ENCODE data around the gene AOPEP.

The AOPEP gene

GRCh38 chr9:94918038-94918753, 191.7 kb downstream of the AOPEP start:
- DNase-seq (ENCODE audit: low read depth) = no peak

GRCh38 chr9:94919376-94920098, 193.0 kb downstream of the AOPEP start:
- peak; percentile 84 for DNase-seq (ENCODE audit: low read depth)

- peak; percentile 69 for DNase-seq (ENCODE audit: low read depth)
Measured at GRCh38 chr9:94920420-94921091, 194.1 kb downstream of the AOPEP start.

- DNase-seq (ENCODE audit: low read depth) = peak; percentile 86
Measured at GRCh38 chr9:94921092-94921471, 194.6 kb downstream of the AOPEP start.

- DNase-seq (ENCODE audit: low read depth) = peak; percentile 17
Measured at GRCh38 chr9:94921656-94922055, 195.2 kb downstream of the AOPEP start.

- peak; percentile 94 for DNase-seq (ENCODE audit: low read depth)
Measured at GRCh38 chr9:94922098-94922607, 195.7 kb downstream of the AOPEP start.

GRCh38 chr9:94922691-94923107, 196.2 kb downstream of the AOPEP start:
- DNase-seq (ENCODE audit: low read depth) = peak; percentile 50

- no peak for DNase-seq (ENCODE audit: low read depth)
Measured at GRCh38 chr9:94923326-94924089, 197.0 kb downstream of the AOPEP start.

- no peak for DNase-seq (ENCODE audit: low read depth)
Measured at GRCh38 chr9:94925751-94926430, 199.4 kb downstream of the AOPEP start.

- DNase-seq (ENCODE audit: low read depth) = no peak
Measured at GRCh38 chr9:94926431-94926800, 199.9 kb downstream of the AOPEP start.

- DNase-seq (ENCODE audit: low read depth) = no peak
Measured at GRCh38 chr9:94927048-94927761, 200.7 kb downstream of the AOPEP start.

- no peak for DNase-seq (ENCODE audit: low read depth)
Measured at GRCh38 chr9:94927762-94928670, 201.5 kb downstream of the AOPEP start.

- no peak for DNase-seq (ENCODE audit: low read depth)
Measured at GRCh38 chr9:94928691-94929368, 202.3 kb downstream of the AOPEP start.

- no peak for DNase-seq (ENCODE audit: low read depth)
Measured at GRCh38 chr9:94929369-94929756, 202.9 kb downstream of the AOPEP start.

GRCh38 chr9:94931036-94931633, 204.6 kb downstream of the AOPEP start:
- DNase-seq (ENCODE audit: low read depth) = no peak

GRCh38 chr9:94931740-94932139, 205.2 kb downstream of the AOPEP start:
- DNase-seq (ENCODE audit: low read depth) = no peak

GRCh38 chr9:94932652-94933510, 206.4 kb downstream of the AOPEP start:
- DNase-seq (ENCODE audit: low read depth) = no peak

- DNase-seq (ENCODE audit: low read depth) = peak; percentile 9
Measured at GRCh38 chr9:94933511-94933828, 207.0 kb downstream of the AOPEP start.
